Endothelial cell of umbilical vein (primary cell): Measurements from ENCODE around the gene HAUS3.

Experiments used
- CTCF ChIP-seq, 2 donors: IDR thresholded peaks; 1 replicate in 1 of 2; 2 replicates in 1 of 2; pipeline ENCODE4 v1.5.1; 2011; ENCODE audit warnings: low read length in 2 of 2, mild to moderate bottlenecking in 2 of 2, moderate library complexity in 2 of 2, control low read depth in 1 of 2, inconsistent platforms in 1 of 2, low read depth in 1 of 2; ENCODE audit not compliant: insufficient read depth in 1 of 2; ENCODE audit errors: extremely low read depth in 1 of 2
- EZH2 ChIP-seq: IDR thresholded peaks from 2 replicates; pipeline ENCODE4 v1.6.1; 2012; ENCODE audit warnings: borderline replicate concordance, low read depth, mild to moderate bottlenecking, moderate library complexity, low read length, inconsistent platforms; ENCODE audit not compliant: severe bottlenecking
- FOS ChIP-seq: IDR thresholded peaks from 2 replicates; pipeline ENCODE4 v1.6.1; 2011; ENCODE audit warnings: mild to moderate bottlenecking, low read length, moderate library complexity, borderline replicate concordance; ENCODE audit not compliant: insufficient read depth
- MAX ChIP-seq: IDR thresholded peaks from 2 replicates; pipeline ENCODE4 v1.6.1; 2011; ENCODE audit not compliant: insufficient read depth, insufficient read length
- MYC ChIP-seq: IDR thresholded peaks from one replicate; pipeline ENCODE4 v1.6.1; 2011; ENCODE audit warnings: mild to moderate bottlenecking, low read depth, low read length
- POLR2A ChIP-seq: IDR thresholded peaks from 2 replicates; pipeline ENCODE4 v1.6.1; 2012; ENCODE audit warnings: low read depth, mild to moderate bottlenecking, control low read depth, low read length
- POLR2AphosphoS5 ChIP-seq: IDR thresholded peaks from 2 replicates; pipeline ENCODE4 v1.6.1; 2012; ENCODE audit warnings: low read depth, mild to moderate bottlenecking, control low read depth, low read length, moderate library complexity; ENCODE audit not compliant: insufficient read depth

DNA sequence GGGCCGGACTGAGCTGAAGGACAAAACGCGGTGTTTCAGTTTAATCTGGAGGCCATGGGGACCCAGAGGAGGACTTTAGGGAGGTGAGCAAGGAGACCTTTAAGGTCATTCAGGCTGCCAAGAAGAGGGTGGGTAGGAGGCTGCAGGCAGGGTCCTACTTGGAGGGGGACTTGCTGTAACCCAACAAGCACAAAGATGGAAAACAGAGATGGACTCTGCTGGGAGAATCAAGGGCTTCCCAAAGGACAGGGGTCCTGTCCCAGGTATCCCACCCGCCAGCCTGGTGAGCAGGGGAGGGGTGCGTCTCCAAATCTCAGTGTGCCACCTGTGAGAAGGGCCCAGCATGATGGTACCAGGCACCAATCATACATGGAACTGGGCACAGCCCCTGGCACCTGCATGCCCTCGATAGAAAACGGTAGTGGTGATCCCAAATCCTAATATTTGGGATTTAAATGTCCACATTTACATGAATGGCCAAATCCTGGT is 3.9 kb upstream of the HAUS3 start:
- TF ChIP-seq CTCF (IDR thresholded peaks at IDR 0.05; ENCODE audit: extremely low read depth in 1 of 2, insufficient read depth in 1 of 2, low read depth in 1 of 2, low read length in 2 of 2) (no peak), POLR2AphosphoS5 (no peak), POLR2A (no peak), EZH2 (no peak), MAX (no peak), MYC (no peak), FOS (no peak)
